Measurements from ENCODE around the gene DLGAP1.

The DLGAP1 gene

GRCh38 chr18:3935305-3935704, 519.8 kb downstream of the DLGAP1 start:
- TF ChIP-seq CTCF (IDR thresholded peaks at IDR 0.05; ENCODE audit: low read length) (no peak), EZH2 (IDR thresholded peaks at IDR 0.05; ENCODE audit: borderline replicate concordance, low read length) (no peak)
- H3K79me2 ChIP-seq (ENCODE audit: insufficient read depth, low read length), result no peaks in the 10 kb centered on the region
- peaks cover 55% of the 10 kb centered on the region for H3K4me1 ChIP-seq (ENCODE audit: insufficient read depth, low read length, severe bottlenecking)
- H3K9me3 ChIP-seq (ENCODE audit: low read length), result no peaks in the 10 kb centered on the region
- no peaks in the 10 kb centered on the region for H4K20me1 ChIP-seq (ENCODE audit: insufficient read depth, low read length)
- H2AFZ ChIP-seq (ENCODE audit: low read length), result no peak overlapping the region
- H3K4me2 ChIP-seq (ENCODE audit: low read length), result no peak overlapping the region; the same call in 1 of the 2 replicates
- no peak overlapping the region for H3K4me3 ChIP-seq (ENCODE audit: low read depth, low read length, poor library complexity, severe bottlenecking)
- no peak overlapping the region for H3K9ac ChIP-seq (ENCODE audit: low read length)
- H3F3A ChIP-seq (ENCODE audit: insufficient read depth, low read length), result no peaks in the 10 kb centered on the region
- peaks cover 15% of the 10 kb centered on the region for H3K36me3 ChIP-seq (ENCODE audit: insufficient read depth, low read length)
- H3K9me2 ChIP-seq (ENCODE audit: low read depth, low read length), result no peaks in the 10 kb centered on the region
- H3K27ac ChIP-seq (ENCODE audit: low read depth, low read length, poor library complexity, severe bottlenecking), result no peak overlapping the region
- H3K27me3 ChIP-seq (ENCODE audit: insufficient read depth, low read length), result no peaks in the 10 kb centered on the region

- Histone ChIP-seq H3K27ac (ENCODE audit: low read depth, low read length, poor library complexity, severe bottlenecking) (peak overlapping the region; percentile 90), H3K4me3 (ENCODE audit: low read depth, low read length, poor library complexity, severe bottlenecking) (peak overlapping the region; percentile 61), H3K36me3 (ENCODE audit: insufficient read depth, low read length) (peaks cover 2% of the 10 kb centered on the region; the same call in 1 of the 2 replicates), H3F3A (ENCODE audit: insufficient read depth, low read length) (no peaks in the 10 kb centered on the region), H3K79me2 (ENCODE audit: insufficient read depth, low read length) (no peaks in the 10 kb centered on the region), H3K9me3 (ENCODE audit: low read length) (no peaks in the 10 kb centered on the region), H3K27me3 (ENCODE audit: insufficient read depth, low read length) (no peaks in the 10 kb centered on the region), H3K9ac (ENCODE audit: low read length) (peak overlapping the region; percentile 77; the same call in 1 of the 2 replicates), H3K9me2 (ENCODE audit: low read depth, low read length) (no peaks in the 10 kb centered on the region), H3K4me1 (ENCODE audit: insufficient read depth, low read length, severe bottlenecking) (peaks cover 69% of the 10 kb centered on the region), H3K4me2 (ENCODE audit: low read length) (peak overlapping the region; percentile 60), H4K20me1 (ENCODE audit: insufficient read depth, low read length) (no peaks in the 10 kb centered on the region), H2AFZ (ENCODE audit: low read length) (no peak overlapping the region)
- TF ChIP-seq EZH2 (IDR thresholded peaks at IDR 0.05; ENCODE audit: borderline replicate concordance, low read length) (no peak), CTCF (IDR thresholded peaks at IDR 0.05; ENCODE audit: low read length) (no peak)
These were observed 522.8 kb downstream of the DLGAP1 start for GRCh38 chr18:3932276-3932675.

GRCh38 chr18:3931542-3932112, 523.5 kb downstream of the DLGAP1 start:
- peak overlapping the region; percentile 60 for H3K4me2 ChIP-seq (ENCODE audit: low read length)

More at GRCh38 chr18:3931542-3932112, 523.5 kb downstream of the DLGAP1 start:
- Histone ChIP-seq H3K36me3 (ENCODE audit: insufficient read depth, low read length) (no peaks in the 10 kb centered on the region; the same call in 1 of the 2 replicates), H2AFZ (ENCODE audit: low read length) (no peak overlapping the region), H3K9ac (ENCODE audit: low read length) (peak overlapping the region; percentile 77), H3K9me3 (ENCODE audit: low read length) (no peaks in the 10 kb centered on the region), H3F3A (ENCODE audit: insufficient read depth, low read length) (no peaks in the 10 kb centered on the region), H3K79me2 (ENCODE audit: insufficient read depth, low read length) (no peaks in the 10 kb centered on the region), H4K20me1 (ENCODE audit: insufficient read depth, low read length) (no peaks in the 10 kb centered on the region), H3K4me1 (ENCODE audit: insufficient read depth, low read length, severe bottlenecking) (peaks cover 69% of the 10 kb centered on the region), H3K27me3 (ENCODE audit: insufficient read depth, low read length) (no peaks in the 10 kb centered on the region), H3K9me2 (ENCODE audit: low read depth, low read length) (no peaks in the 10 kb centered on the region), H3K27ac (ENCODE audit: low read depth, low read length, poor library complexity, severe bottlenecking) (peak overlapping the region; percentile 90), H3K4me3 (ENCODE audit: low read depth, low read length, poor library complexity, severe bottlenecking) (peak overlapping the region; percentile 61)
- TF ChIP-seq CTCF (IDR thresholded peaks at IDR 0.05; ENCODE audit: low read length), result peak; percentile 55
- TF ChIP-seq EZH2 (IDR thresholded peaks at IDR 0.05; ENCODE audit: borderline replicate concordance, low read length), result no peak

Data from OCI-LY1 (cell line).